GM12801 (cell line): ENCODE measurements around the gene DCDC2C.

Experiments used
- TF ChIP-seq, protein P1 (sequence below): IDR thresholded peaks from one replicate; pipeline ENCODE4 v1.5.1; 2011; ENCODE audit warnings: control low read depth; ENCODE audit not compliant: insufficient read length; ENCODE audit errors: extremely low read depth

DCDC2C gene

DNA sequence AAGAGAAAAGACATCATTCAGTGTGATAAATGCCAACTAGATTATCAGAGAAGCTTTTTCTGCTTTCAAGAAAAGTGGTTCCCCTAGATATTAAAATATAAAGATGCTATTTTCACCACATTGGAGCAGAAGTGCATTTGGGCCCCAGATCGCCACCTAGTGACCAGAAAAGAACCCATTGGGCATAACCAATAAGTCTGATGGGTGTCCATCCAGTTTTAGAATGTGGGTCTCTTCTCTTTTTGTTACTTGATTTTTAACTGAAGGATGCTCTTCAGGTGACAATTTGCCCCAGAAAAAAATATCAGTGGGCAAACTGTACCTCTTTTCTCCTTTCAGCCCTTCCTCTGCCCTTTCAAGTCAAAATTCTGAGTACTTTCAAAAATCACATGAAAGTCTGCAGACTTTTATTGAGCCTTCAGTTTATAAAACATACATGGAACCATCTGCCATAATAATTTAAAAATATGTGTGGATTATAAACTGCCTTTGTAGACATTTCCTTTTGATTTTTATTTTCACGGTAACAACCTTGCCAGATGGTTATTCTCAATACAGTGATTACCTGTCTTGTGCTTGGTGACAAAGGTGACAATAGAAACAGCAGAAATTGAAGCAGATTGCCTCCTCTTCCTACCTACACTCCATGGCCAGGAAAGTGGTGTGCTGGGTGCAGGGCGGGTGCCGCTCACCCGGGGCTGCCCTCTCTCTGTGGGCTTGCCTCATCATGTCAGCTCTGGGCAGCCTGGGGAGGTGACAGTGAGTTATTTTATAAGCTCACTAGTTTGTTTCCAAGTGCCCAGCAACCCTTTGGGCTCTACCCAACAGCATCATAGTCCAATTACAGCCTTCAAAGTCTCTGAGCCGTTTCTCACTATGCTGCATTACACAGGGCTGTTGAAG, 124.5 kb downstream of the DCDC2C start:
- TF ChIP-seq, protein P1, sequence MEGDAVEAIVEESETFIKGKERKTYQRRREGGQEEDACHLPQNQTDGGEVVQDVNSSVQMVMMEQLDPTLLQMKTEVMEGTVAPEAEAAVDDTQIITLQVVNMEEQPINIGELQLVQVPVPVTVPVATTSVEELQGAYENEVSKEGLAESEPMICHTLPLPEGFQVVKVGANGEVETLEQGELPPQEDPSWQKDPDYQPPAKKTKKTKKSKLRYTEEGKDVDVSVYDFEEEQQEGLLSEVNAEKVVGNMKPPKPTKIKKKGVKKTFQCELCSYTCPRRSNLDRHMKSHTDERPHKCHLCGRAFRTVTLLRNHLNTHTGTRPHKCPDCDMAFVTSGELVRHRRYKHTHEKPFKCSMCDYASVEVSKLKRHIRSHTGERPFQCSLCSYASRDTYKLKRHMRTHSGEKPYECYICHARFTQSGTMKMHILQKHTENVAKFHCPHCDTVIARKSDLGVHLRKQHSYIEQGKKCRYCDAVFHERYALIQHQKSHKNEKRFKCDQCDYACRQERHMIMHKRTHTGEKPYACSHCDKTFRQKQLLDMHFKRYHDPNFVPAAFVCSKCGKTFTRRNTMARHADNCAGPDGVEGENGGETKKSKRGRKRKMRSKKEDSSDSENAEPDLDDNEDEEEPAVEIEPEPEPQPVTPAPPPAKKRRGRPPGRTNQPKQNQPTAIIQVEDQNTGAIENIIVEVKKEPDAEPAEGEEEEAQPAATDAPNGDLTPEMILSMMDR = no peak

DNA sequence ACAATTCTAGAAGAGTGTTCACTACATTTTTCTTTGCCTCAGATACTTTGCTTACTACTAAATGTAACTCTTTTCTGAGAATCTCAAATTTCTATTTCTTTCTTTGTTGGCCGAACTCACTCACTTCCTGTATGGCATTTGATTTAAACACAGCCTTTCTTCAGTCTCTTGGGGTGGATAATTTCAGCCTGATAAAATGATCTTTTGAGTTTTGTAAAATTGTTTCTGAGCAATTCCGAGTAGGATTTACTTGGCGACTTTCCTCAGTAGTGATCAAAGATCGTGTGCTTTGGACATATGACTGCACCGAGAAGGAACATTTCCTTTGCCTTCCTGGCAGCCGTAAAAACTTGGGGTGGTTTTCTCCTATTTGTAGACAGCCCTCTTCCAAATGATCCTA, 127.4 kb downstream of the DCDC2C start:
- TF ChIP-seq, protein P1 = no peak

DNA sequence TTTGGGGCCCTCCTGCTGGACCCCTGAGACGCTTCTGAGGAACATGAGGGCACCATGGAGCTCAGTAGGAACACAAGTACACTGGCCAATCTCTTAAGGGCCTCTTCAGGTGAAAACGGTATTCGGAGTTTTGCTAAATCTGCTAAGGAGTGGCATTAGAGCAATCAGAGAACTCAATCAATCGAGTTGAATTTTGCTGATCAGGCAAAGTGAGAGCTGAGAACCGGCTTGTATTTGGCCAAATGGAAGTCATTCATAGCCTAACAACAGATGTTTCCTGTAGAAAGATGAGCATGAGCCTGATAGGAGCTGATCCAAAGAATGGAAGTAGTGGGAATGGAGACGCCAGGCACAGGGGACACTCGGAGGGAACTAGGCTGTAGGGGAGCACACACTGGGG, 133.7 kb downstream of the DCDC2C start:
- TF ChIP-seq, protein P1 = no peak

DNA sequence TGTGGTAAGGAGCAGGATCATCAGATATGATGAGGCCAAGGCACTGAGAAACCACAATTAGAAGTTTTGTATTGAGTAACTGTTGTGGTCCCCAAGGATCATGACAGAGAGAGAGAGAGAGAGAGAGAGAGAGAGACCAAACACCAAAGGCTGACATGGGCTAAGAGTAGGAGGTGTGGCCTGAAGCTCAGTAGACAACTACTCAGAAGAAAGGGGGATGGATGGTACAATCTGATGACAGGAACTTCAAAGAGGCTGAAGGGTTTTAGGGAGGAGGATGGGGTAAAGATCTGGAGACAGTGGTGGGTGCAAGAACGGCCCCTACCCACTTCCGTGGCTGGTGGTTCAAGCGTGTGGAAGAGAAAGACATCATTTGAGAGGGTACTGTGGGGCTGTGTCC, 135.0 kb downstream of the DCDC2C start:
- TF ChIP-seq, protein P1 = no peak

DNA sequence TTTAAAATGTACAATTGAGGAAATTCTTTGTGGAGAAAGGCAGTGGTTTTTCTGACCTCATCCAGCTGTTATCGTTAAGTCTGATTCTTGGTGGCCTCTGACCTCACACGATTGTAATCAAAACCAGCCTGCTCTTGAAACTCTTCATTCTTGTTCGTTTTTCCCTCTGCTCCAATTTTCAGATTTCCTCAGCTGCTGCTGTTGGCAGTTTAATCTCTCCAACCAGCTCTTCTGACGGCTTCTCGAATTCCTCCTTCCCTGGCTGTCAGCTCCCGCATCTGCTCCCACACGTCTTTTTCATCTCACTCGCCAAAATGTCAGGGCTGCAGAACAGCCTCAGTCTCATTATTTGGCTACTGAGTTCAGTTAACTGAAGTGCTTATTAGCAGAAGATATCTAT, 136.1 kb downstream of the DCDC2C start:
- TF ChIP-seq, protein P1 = no peak

DNA sequence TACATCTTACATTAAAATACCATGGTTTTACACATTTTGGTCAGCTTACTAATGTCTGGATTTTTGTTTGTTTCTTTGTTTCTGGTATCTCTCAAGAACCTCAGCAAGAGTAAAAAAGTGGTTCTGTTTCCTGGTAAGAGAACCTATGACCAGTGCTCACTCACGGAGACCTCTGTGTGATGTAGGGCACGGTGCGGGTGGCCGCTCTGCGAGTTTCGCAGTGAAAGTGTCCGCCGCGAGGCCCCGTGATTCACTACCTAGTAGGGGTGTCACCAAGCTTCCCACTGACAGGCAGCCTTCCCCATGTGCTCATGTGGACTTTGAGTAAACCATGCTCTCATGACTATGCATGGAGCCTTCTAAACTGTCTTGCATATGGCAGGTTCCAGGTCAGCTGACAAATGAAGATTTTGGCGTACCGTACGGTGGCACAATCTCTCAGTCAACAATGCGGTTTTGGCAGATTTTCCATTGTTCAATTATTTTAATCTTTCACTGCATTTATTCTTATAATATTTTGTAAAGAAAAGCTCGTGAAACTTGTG, 137.3 kb downstream of the DCDC2C start:
- TF ChIP-seq, protein P1 = no peak

DNA sequence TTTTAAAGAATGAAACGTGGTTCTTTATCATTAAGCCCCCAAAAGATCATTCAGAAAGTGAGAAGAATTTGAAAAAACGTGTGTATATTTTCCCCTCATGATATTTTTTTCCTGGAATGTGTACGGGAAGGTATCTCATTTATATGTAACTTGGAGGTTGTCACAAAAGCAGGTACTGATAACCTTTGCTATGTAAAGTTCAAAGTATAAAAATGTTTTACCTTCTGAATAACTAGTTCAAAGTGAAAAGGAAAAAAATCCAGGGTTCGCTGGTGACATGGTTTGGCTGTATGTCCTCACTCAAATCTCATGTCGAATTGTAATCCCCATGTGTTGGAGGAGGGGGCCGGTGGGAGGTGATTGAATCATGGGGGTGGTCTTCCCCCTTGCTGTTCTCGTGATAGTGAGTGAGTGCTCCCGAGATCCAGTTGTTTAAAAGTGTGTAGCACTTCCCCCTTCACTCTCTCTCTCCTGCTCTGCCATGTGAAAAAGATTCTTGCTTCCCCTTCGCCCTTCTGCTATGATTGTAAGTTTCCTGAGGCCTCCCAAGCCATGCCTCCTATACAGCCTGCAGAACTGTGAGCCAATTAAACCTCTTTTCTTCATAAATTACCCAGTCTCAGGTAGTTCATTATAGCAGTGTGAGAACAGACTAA, 144.2 kb downstream of the DCDC2C start:
- TF ChIP-seq, protein P1 = no peak
